Progenitor cell of endocrine pancreas (in vitro differentiated cells): Measurements from ENCODE around the gene MIF. TPM values are rescaled to one million over a fixed set of nuclear protein-coding genes. Genes with fewer than 3 reads are reported as not detected.

Experiments
- DNase-seq: peaks from one replicate; pipeline ENCODE4 v3.0.0; 2021; ENCODE audit warnings: low spot score; ENCODE audit not compliant: unreplicated experiment
- H3K27ac Mint-ChIP-seq: 2 replicates; pipeline ENCODE4 v1.8.0; 2021; ENCODE audit warnings: mild to moderate bottlenecking, moderate library complexity, mixed read lengths
- H3K27me3 Mint-ChIP-seq: 2 replicates; pipeline ENCODE4 v1.8.0; 2021; ENCODE audit warnings: mixed read lengths
- H3K36me3 Mint-ChIP-seq: 2 replicates; pipeline ENCODE4 v1.8.0; 2022; ENCODE audit warnings: mixed read lengths; ENCODE audit not compliant: insufficient read depth
- H3K4me1 Mint-ChIP-seq: 2 replicates; pipeline ENCODE4 v1.8.0; 2021; ENCODE audit warnings: low read depth, mixed read lengths
- H3K4me3 Mint-ChIP-seq: 2 replicates; pipeline ENCODE4 v1.8.0; 2021; ENCODE audit warnings: low read depth, mild to moderate bottlenecking, moderate library complexity, mixed read lengths
- H3K9me3 Mint-ChIP-seq: 2 replicates; pipeline ENCODE4 v1.8.0; 2021; ENCODE audit warnings: low read depth, mixed read lengths
- CTCF ChIP-seq: fragments of 200-600 bp; sonication (generic); IDR thresholded peaks from one replicate; pipeline ENCODE4 v1.5.0; 2021; ENCODE audit warnings: antibody characterized with exemption, mild to moderate bottlenecking; ENCODE audit not compliant: unreplicated experiment
- total RNA-seq: library from RNA; stranded (reverse); gene quantifications from 2 replicates; pipeline ENCODE4 v1.2.1, GENCODE V29; 2021

MIF gene
- total RNA-seq, 1 donor from 2014 or later, result 562 TPM

GRCh38 chr22:23894710-23895598, 771 bp downstream of the MIF start:
- H3K27me3 Mint-ChIP-seq, result no peaks in the 10 kb centered on the region
- peak overlapping the region; percentile 99 for H3K27ac Mint-ChIP-seq
- peak; percentile 69 for DNase-seq
- H3K4me1 Mint-ChIP-seq, result peaks cover 9% of the 10 kb centered on the region
- peaks cover 3% of the 10 kb centered on the region for H3K9me3 Mint-ChIP-seq
- H3K36me3 Mint-ChIP-seq, result peaks cover 12% of the 10 kb centered on the region
- peak; percentile 60 for TF ChIP-seq CTCF
- peak overlapping the region; percentile 94 for H3K4me3 Mint-ChIP-seq

GRCh38 chr22:23895599-23896144, 1.5 kb downstream of the MIF start:
- no peak for TF ChIP-seq CTCF
- DNase-seq, result no peak
- Mint-ChIP-seq H3K9me3 (peaks cover 5% of the 10 kb centered on the region), H3K4me3 (peak overlapping the region; percentile 94), H3K36me3 (peaks cover 14% of the 10 kb centered on the region), H3K27ac (peak overlapping the region; percentile 97), H3K27me3 (no peaks in the 10 kb centered on the region), H3K4me1 (peaks cover 9% of the 10 kb centered on the region)

- peaks cover 18% of the 10 kb centered on the region for H3K36me3 Mint-ChIP-seq
Observed at GRCh38 chr22:23896166-23896522, 2.0 kb downstream of the MIF start.

GRCh38 chr22:23896523-23897186, 2.5 kb downstream of the MIF start:
- no peak for TF ChIP-seq CTCF
- Mint-ChIP-seq H3K27ac (no peak overlapping the region), H3K36me3 (peaks cover 19% of the 10 kb centered on the region), H3K27me3 (no peaks in the 10 kb centered on the region), H3K4me1 (peaks cover 9% of the 10 kb centered on the region), H3K4me3 (peak overlapping the region; percentile 38), H3K9me3 (peaks cover 11% of the 10 kb centered on the region)
- no peak for DNase-seq

More at GRCh38 chr22:23896166-23896522, 2.0 kb downstream of the MIF start:
- H3K27me3 Mint-ChIP-seq, result no peaks in the 10 kb centered on the region
- peaks cover 10% of the 10 kb centered on the region for H3K9me3 Mint-ChIP-seq
- H3K27ac Mint-ChIP-seq, result no peak overlapping the region
- no peak for TF ChIP-seq CTCF
- DNase-seq, result no peak
- peak overlapping the region; percentile 94 for H3K4me3 Mint-ChIP-seq
- peaks cover 9% of the 10 kb centered on the region for H3K4me1 Mint-ChIP-seq

- no peak overlapping the region for H3K27ac Mint-ChIP-seq
- peaks cover 9% of the 10 kb centered on the region for H3K4me1 Mint-ChIP-seq
- no peak for DNase-seq
- no peak for TF ChIP-seq CTCF
- peak overlapping the region; percentile 38 for H3K4me3 Mint-ChIP-seq
- H3K9me3 Mint-ChIP-seq, result peaks cover 11% of the 10 kb centered on the region
- no peaks in the 10 kb centered on the region for H3K27me3 Mint-ChIP-seq
- H3K36me3 Mint-ChIP-seq, result peaks cover 19% of the 10 kb centered on the region
Observed at GRCh38 chr22:23897320-23897719, 3.1 kb downstream of the MIF start.
